Regular cardiac myocyte (primary cell): ENCODE data around the gene SMYD2. TPM values are rescaled to one million over a fixed set of nuclear protein-coding genes. Genes with fewer than 3 reads are reported as not detected.

Experiments
- total RNA-seq: library from RNA; depleted of rRNA; stranded (reverse); fragments of >200 nt; gene quantifications from 2 replicates; pipeline ENCODE4 v1.2.3, GENCODE V29; 2014

SMYD2 gene, protein sequence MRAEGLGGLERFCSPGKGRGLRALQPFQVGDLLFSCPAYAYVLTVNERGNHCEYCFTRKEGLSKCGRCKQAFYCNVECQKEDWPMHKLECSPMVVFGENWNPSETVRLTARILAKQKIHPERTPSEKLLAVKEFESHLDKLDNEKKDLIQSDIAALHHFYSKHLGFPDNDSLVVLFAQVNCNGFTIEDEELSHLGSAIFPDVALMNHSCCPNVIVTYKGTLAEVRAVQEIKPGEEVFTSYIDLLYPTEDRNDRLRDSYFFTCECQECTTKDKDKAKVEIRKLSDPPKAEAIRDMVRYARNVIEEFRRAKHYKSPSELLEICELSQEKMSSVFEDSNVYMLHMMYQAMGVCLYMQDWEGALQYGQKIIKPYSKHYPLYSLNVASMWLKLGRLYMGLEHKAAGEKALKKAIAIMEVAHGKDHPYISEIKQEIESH
- total RNA-seq, result 40.3 and 41.0 TPM in 2 replicates

DNA sequence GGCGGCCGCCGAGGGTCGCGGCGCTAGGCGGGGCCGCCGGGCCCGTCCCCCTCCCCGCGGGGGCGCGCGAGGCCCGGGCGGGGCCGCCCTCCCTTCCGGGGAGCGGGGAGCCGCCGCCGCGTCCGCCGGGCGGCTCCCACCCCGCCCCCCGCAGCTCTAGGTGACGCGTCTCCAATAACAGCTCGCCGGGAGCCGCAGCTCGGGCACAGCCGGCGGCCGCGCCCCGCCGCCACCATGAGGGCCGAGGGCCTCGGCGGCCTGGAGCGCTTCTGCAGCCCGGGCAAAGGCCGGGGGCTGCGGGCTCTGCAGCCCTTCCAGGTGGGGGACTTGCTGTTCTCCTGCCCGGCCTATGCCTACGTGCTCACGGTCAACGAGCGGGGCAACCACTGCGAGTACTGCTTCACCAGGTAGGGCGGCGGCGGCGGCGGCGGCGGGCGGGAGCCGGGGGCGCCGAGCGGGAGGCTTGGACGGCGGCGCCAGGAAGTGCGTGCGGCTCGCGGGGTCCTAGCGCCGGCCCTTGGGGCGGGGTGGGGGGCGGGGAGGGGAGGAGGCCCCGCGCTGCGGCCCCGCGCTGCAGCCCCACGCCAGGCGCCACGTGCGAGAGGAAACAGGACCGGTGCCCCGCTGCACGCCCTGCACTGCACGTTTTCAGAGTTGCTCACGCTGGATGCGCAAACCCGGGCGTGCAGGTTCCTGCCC lies at the start of gene SMYD2:
Gene SMYD2 (plus strand): TSS at position 139 of the 699 bp plus-strand sequence. CDS start 96 bp downstream, at position 235.

